LNCaP clone FGC (cell line): ENCODE measurements around the gene MEX3A.

Experiments
- DNase-seq: peaks from one replicate; pipeline ENCODE4 v3.0.0-alpha.2; 2011; ENCODE audit warnings: low read depth
- H3K4me3 ChIP-seq: 2 replicates; pipeline ENCODE4 v1.5.1; 2011; ENCODE audit warnings: mild to moderate bottlenecking, low read depth, low read length, control low read depth
- CTCF ChIP-seq: IDR thresholded peaks from 2 replicates; pipeline ENCODE4 v1.5.1; 2012; ENCODE audit warnings: mild to moderate bottlenecking; ENCODE audit not compliant: control insufficient read depth, insufficient read depth; ENCODE audit errors: extremely low read depth

Gene MEX3A

GRCh38 chr1:156115514-156116374, 33.5 kb upstream of the MEX3A start:
- TF ChIP-seq CTCF = no peak
- peak overlapping the region; percentile 97 for H3K4me3 ChIP-seq
- DNase-seq = no peak

DNA sequence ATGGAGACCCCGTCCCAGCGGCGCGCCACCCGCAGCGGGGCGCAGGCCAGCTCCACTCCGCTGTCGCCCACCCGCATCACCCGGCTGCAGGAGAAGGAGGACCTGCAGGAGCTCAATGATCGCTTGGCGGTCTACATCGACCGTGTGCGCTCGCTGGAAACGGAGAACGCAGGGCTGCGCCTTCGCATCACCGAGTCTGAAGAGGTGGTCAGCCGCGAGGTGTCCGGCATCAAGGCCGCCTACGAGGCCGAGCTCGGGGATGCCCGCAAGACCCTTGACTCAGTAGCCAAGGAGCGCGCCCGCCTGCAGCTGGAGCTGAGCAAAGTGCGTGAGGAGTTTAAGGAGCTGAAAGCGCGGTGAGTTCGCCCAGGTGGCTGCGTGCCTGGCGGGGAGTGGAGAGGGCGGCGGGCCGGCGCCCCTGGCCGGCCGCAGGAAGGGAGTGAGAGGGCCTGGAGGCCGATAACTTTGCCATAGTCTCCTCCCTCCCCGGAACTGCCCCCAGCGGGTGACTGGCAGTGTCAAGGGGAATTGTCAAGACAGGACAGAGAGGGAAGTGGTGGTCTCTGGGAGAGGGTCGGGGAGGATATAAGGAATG, 32.8 kb upstream of the MEX3A start:
- DNase-seq = no peak

DNA sequence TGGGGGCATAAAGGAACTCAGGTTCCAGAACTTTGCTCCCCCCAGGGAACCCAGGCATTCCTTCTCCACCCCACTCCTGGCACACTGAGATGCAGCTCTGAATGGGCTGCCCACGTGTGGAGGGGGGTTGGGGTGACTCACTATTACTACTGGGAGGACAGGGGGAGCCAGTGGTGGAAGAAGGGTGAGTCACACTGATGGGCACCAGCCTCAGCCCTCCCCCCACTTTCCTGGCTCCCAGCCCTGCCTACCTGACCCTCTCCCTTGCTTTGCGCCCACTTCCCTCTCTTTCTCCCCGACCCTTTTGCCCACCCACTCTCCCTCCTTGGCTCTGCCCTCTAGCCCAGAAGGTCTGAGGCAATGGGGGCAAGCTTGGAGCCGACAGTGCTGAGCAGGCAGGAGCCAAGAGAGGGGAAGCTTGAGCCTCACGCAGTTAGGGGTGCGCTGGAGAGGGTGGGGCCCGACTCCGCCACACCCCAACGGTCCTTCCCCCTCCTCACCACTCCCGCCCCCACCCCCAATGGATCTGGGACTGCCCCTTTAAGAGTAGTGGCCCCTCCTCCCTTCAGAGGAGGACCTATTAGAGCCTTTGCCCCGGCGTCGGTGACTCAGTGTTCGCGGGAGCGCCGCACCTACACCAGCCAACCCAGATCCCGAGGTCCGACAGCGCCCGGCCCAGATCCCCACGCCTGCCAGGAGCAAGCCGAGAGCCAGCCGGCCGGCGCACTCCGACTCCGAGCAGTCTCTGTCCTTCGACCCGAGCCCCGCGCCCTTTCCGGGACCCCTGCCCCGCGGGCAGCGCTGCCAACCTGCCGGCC, 32.0 kb upstream of the MEX3A start, which contains the start of gene LMNA:
Gene LMNA (plus strand): TSS at position 611 of the 818 bp plus-strand sequence. CDS start 208 bp downstream, outside the sequence.
- peak within 1 kb of the TSS; percentile 97 for H3K4me3 ChIP-seq
- DNase-seq = peak; percentile 78
- no peak for TF ChIP-seq CTCF

More for the DNA sequence above, 32.8 kb upstream of the MEX3A start:
- peak overlapping the region; percentile 97 for H3K4me3 ChIP-seq
- TF ChIP-seq CTCF = no peak

DNA sequence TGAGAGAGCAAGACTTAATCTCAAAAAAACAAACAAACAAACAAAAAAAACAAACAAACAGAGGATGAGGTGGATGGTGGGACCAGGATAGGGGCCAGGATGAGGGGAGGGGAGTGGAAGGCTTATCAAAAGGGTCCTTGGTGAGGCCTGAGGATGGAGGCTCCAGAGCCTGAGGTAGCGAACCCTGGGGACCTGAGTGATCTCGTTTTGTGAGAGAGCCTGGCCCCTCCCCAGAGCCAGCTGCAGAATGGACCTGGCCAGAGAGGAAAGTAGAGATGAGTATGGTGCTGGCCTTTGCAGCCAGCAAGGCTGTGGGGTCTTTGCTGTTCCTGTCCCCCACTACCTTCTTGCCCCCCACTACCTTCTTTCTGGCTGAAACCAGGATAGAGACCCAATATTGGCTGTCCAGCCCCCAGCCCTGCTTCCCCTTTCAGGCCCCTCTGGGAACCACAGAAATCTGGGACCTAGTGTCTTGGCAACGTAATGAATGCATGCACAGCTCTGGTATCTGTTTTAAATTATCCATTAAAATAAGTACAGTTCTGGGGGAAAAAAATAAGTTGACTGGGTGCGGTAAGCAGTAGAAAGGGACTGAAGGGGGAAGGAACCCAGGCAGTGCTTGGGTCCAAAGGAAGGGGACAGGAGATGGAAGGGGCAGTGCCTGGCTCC, 31.2 kb upstream of the MEX3A start:
- no peak for DNase-seq
- no peak for TF ChIP-seq CTCF
- no peak overlapping the region for H3K4me3 ChIP-seq

DNA sequence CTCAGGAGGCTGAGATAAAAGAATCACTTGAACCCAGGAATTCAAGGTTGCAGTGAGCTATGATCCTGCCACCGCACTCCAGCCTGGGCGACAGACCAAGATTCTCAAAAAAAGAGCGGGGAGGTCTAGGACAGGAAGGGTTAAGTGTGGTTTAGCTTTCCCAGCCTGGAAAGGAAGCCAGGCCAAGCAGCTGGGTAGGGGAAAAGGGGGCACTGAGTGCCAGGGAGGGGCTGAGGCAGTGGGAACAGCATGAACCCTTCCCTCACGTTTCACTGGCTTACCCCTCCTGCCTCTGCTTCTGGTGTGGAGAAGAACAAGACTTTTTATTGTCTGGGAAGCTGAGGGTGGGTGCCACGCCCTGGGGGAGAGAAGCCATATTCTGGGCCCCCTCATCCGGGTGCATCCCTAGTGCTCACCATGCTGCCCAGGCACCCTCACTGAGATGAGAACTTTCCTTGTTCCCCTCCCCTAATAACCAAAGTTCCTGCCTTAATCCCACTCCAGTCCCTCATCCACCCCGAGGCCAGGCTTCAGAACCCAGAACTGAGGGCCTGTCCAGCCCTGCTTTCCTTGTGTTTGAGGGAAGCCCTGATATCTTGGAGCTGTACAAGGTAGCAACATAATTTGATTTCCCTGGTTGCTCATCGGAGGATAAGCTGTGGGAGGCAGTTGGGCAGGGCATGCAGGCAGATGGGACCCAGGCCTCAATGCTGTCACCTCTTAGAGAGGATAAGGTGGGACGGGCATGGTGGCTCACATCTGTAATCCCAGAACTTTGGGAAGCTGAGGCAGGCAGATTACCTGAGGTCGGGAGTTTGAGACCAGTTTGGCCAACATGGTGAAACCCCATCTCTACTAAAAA, 30.2 kb upstream of the MEX3A start:
- no peak for DNase-seq
- no peak for TF ChIP-seq CTCF
- H3K4me3 ChIP-seq = no peak overlapping the region
